GM19025 (cell line): ENCODE results near the gene CIART.
"Not testable (repeated sequence)": the region's sequence is repeated elsewhere in the genome, so short reads cannot be mapped to it uniquely, and the experiment has no call there.

Experiments used
- ATAC-seq: cut with Tn5 transposase; IDR thresholded peaks from one replicate; pipeline ENCODE4 v1.9.1; 2021; ENCODE audit warnings: mild to moderate bottlenecking, low read depth, moderate library complexity; ENCODE audit not compliant: unreplicated experiment

CIART gene, protein sequence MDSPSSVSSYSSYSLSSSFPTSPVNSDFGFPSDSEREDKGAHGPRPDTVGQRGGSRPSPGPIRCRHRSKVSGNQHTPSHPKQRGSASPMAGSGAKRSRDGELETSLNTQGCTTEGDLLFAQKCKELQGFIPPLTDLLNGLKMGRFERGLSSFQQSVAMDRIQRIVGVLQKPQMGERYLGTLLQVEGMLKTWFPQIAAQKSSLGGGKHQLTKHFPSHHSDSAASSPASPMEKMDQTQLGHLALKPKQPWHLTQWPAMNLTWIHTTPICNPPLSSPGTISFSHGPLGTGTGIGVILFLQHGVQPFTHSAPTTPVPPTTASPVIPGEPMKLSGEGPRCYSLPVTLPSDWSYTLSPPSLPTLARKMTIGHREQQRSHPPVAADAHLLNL

GRCh38 chr1:150281758-150282557 is at the start of gene CIART:
Gene CIART, plus strand, starts transcription at chr1:150282554. Its CDS starts 714 bp downstream, at chr1:150283268.
- ATAC-seq, result no peak

DNA sequence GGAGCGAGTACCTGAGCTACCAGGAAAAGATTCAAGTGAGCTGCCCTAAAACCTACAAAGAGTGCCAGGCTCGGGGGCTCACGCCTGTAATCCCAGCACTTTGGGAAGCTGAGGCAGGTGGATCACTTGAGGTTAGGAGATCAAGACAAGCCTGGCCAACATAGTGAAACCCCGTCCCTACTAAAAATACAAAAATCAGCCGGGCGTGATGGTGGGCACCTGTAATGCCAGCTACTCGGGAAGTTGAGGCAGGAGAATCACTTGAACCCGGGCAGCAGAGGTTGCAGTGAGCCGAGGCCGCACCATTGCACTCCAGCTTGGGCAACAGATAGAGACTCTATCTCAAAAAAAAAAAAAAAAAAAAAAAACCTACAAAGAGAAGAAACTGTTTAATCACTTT is 49.4 kb upstream of the CIART start:
- not testable (repeated sequence) for ATAC-seq

DNA sequence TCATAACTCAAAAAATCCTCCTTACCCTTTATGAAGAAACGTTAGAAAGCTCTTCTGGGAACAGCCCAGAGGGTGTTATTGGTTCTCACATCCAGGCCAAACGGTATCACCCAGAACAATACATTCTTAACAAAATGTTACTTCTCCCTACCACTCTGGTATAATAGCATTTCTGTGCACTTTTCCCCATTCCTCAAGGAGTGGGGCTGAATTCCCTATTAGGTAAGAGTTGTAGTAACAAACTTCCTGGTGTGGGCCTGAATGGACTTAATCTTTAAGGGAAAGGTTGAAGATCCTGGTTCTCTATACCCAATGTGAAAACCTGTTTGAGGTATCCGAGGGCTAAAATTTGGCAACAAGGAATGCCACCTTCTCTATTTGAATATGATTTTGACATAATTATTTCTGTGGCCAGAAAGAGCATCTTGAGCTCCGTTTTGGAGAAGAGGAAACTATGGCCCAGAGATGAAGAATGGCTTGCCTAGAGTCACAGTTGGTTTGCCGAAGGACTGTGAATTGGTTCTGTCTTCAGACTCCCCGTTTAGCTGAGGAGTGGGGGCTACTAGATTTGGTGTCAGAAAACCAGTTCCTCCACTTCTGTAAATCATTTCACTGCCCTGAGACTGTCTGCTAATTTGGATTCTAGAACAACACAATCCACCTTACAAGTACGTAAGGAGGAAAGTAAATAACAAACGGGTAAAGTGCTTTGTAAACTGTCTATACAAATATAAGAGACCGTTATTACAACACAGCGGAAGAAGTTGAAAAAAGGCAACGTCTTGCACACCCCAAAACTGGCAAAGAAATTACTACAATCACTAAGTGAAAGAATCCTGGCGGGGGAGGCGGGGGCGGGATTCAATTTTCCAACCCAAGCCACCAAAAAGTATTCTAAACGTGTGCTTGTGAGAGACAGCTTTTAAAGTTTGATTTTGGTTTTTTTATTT is 48.7 kb upstream of the CIART start:
- no peak for ATAC-seq

GRCh38 chr1:150234309-150234565 is 48.1 kb upstream of the CIART start:
- ATAC-seq, result no peak

DNA sequence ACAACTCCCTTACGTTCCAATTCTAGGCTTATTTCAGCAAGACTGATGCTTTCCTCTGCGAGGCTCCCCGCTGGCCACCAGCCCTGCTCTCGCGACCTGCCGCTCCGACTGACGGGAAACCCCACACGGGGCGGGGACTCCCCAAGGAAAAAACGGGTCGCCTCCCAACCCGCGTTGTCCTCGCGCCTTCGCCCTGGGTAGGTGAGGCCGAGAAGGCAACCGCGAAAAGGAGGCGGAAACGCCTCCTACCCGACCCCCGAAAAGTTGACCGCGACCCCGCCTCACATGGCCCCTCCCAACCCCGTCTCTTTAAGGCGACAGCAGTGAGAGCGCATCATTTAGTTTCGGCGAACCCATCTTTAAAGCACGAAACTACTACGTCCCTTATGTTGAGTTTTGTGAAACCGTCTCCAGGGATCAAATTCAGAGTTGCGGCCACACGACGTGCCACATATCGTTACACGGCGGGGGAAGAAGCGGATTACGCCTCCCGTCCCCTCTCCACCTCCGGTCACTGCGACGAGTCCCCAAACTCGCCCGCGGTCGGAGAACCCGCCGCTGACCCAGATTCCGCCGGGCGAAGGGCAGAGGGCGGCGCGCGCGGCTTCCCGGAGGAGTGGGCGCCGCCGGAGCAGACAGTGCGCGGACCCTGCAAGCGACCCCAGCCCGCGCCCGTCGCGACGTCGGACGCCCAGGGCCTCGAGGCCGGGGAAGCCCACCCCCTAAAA is 47.6 kb upstream of the CIART start:
- ATAC-seq, result peak; percentile 48

- ATAC-seq, result no peak
Observed at GRCh38 chr1:150235294-150235851, 47.0 kb upstream of the CIART start.

- ATAC-seq, result peak; percentile 75
Observed at GRCh38 chr1:150235852-150236613, 46.3 kb upstream of the CIART start, which contains the start of gene ANP32E. Gene ANP32E, minus strand, starts transcription at chr1:150236112. Its CDS starts 326 bp downstream, at chr1:150235786.

DNA sequence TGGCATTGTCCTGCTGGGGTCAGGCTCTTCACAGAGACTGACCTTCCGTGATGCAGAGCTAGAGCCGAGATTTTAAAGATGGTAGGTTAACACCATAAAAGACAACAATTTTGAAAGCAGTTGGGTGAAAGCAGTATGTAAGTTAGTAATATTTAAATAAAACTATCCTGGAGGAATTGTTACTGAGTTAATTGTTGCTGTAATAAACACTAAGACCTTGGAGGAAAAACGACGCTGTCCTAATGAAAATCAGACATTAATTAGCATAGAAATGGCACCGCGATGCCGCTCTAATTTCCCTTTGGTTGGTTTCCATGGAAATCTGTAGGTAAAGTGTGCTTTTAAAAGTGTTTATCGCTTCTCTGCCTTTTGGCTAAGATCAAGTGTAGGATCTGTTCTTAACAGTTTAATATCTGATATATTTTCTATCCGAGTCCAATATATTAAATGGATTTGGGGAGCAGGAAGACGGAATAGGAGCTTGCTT is 45.7 kb upstream of the CIART start:
- no peak for ATAC-seq

DNA sequence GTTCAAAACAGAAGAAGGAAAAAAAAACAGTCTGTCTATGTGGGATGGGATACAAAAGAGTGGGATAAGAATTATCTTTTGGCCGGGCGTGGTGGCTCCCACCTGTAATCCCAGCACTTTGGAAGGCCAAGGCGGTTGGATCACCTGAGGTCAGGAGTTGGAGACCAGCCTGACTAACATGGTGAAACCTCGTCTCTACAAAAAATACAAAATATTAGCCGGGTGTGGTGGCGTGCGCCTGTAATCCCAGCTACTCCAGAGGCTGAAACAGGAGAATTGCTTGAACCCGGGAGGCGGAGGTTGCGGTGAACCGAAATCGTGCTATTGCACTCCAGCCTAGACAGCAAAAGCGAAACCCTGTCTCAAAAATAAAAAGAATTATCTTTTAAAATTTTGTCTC is 45.2 kb upstream of the CIART start:
- ATAC-seq, result not testable (repeated sequence)

GRCh38 chr1:150237746-150238145 is 44.6 kb upstream of the CIART start:
- ATAC-seq, result no peak

GRCh38 chr1:150243003-150243402 is 39.4 kb upstream of the CIART start:
- ATAC-seq, result no peak

DNA sequence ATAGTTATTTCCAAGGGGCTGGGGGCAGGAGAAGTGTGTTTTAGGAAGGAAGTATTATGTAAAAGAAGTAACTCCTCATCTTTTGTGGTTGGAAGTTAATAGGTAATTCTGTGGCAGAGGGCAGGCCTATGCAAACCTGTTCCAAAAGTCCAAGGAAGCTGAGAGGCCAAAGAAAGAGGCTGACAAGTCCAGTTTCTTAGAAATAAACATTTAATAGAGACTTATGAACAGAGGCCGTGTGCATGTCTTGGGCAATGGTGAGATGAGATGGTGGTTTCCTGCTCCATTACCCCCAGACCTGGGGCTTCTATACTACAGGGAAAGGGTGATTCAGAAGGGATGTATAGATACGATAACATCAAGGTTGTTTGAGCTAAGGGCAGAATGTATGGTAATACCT is 32.4 kb upstream of the CIART start:
- ATAC-seq, result no peak

GRCh38 chr1:150256198-150256553 is 26.2 kb upstream of the CIART start:
- no peak for ATAC-seq

DNA sequence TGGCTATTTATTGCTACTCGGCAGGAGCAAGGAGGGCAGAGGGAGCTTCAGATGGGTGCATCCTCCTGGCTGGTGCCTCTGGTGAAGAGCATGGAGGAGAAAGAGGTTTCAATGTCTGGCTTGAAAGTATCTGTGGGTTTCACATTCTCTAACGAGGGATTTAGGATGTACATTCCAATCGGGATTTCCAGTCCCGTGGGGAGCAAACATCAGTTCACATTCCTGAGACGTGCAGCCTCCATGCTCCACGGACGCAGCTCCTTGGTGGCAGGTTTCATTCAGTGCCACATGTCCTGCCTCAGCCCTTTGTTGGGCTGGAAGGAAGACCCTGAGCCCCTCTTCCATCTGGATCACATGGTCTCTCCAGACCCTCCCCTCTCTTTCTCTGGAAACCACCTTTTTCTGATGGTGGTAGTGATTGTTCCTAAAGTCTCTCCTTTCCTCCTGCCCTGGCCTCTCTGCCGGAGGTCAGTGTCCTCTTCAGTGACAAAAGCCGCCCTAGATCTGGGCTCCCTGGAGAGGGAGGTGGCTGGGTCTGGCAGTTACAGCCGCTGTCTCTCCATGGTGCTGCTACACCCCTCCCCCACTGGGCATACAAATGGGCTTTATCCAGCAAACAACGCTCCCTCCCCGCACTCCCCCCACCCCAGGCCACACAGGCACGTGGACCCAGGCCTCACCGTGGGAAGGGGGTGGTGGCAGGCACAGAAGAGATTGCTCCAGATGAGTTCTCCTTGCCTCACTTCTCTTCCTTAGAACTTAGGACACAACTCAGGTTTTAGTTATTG is 25.6 kb upstream of the CIART start:
- ATAC-seq, result no peak

- ATAC-seq, result no peak
Observed at GRCh38 chr1:150257624-150258585, 24.4 kb upstream of the CIART start, which contains the start of gene CA14. Gene CA14, plus strand, starts transcription at chr1:150257774. Its CDS starts 355 bp downstream, at chr1:150258129.

DNA sequence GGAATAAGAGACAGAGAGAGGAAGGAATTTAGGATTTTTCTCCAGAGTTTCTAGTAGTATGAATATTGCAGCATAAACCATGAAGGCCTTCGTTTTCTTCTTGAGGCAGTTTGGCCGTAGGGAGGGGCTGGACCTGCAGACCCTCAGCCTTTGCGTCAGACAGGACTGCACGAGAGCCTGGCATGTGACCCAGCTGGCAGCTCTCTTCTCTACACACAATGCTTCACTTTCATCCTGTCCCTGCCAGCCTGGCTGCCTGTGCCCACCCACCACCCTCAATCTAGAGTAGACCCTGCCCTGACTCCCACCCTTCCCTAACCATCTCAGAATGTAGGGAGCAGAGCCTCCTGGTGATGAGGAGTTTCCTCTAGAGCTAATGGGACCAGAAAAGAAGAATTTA is 23.1 kb upstream of the CIART start:
- ATAC-seq, result no peak
